Rectal smooth muscle tissue (tissue), 1 donor: ENCODE measurements around the gene PC.

Source experiments
- H3K27ac ChIP-seq: one replicate; pipeline ENCODE4 v1.7.0; 2013; ENCODE audit warnings: low read depth, low read length, inconsistent platforms
- H3K27me3 ChIP-seq: one replicate; pipeline ENCODE4 v1.7.0; 2013; ENCODE audit warnings: low read length; ENCODE audit not compliant: control insufficient read depth, insufficient read depth
- H3K36me3 ChIP-seq: one replicate; pipeline ENCODE4 v1.7.0; 2013; ENCODE audit warnings: low read length; ENCODE audit not compliant: control insufficient read depth, insufficient read depth
- H3K4me1 ChIP-seq: one replicate; pipeline ENCODE4 v1.7.0; 2013; ENCODE audit warnings: low read length; ENCODE audit not compliant: control insufficient read depth, insufficient read depth
- H3K4me3 ChIP-seq: one replicate; pipeline ENCODE4 v1.7.0; 2013; ENCODE audit warnings: low read length
- H3K9ac ChIP-seq: one replicate; pipeline ENCODE4 v1.7.0; 2013; ENCODE audit warnings: low read length

Gene PC

DNA sequence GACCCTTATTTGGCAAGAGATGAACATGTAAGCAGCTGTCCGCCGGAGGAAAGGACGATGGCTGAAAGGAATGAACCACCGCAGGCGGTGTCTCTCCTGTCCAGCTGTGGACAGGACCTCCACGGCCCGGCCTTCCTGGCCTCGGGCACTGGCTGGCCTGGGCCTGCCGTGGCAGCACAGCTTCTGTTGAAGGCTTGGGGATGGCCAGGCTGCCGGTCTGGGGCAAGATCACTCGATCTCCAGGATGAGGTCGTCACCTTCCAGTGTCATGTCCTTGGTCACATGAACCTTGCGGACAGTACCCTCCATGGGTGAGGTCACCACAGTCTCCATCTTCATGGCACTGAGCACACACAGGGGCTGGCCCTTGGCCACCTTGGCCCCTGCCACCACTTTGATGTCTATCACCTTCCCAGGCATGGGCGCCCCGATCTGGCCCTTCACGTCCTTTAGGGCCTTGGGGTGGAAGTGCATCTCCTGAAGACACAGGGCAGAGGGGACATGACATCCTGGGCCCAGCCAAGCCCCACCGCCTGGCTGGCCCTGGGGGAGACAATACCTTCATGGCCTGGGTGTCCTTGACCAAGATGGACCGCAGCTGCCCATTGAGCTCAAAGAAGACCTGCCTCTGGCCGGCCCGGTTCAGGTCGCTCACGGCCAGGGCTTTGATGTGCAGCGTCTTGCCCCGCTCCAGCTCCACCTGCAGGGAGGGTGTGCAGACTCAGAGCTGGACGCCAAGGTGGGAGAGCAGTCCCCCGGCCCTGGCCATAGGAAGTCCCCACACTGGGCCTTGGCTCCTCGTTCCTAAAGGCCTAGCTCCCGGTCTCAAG is 109.3 kb downstream of the PC start:
- Histone ChIP-seq H3K27ac (no peak overlapping the region), H3K27me3 (no peaks in the 10 kb centered on the region), H3K4me3 (no peak overlapping the region), H3K4me1 (peaks cover 8% of the 10 kb centered on the region), H3K9ac (no peak overlapping the region), H3K36me3 (peaks cover 19% of the 10 kb centered on the region)

DNA sequence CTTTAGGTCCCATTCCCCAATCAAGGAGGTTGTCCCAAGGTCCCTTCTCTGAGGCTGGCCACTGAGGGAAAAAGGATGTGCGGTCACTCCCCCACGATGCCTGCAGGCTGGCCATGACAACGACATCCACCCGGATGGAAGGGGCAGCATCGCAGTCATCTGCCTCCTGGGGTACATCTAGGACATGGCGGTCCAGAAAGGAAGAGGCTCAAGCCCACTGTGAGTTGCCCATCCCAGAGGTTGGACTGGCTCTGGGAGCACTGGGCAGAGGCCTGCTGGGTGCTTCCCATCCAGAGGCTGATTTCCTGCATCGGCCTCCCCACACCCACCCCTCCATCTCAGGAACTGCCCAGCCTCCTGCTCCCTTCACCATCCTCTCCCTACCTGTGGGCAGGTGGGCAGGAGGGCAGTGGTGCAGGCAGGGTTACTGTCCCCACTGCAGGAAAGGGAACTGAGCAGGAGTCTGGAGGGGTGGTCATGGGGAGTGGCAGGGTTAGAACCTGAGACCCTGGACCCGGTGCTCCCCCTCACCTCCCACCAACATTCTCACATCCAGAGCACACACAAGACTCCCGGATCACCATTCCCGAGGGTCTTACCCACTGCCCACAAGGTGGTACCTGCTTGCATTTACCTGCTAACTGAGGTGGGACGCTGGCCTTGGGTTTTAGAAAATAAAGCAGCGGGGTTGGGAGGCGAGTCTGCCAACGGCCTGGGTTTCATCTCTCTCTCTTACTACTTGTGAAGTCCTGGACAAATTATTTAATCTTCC is 110.5 kb downstream of the PC start:
- Histone ChIP-seq H3K27me3 (no peaks in the 10 kb centered on the region), H3K27ac (no peak overlapping the region), H3K36me3 (peaks cover 19% of the 10 kb centered on the region), H3K4me3 (no peak overlapping the region), H3K9ac (no peak overlapping the region), H3K4me1 (peaks cover 9% of the 10 kb centered on the region)

DNA sequence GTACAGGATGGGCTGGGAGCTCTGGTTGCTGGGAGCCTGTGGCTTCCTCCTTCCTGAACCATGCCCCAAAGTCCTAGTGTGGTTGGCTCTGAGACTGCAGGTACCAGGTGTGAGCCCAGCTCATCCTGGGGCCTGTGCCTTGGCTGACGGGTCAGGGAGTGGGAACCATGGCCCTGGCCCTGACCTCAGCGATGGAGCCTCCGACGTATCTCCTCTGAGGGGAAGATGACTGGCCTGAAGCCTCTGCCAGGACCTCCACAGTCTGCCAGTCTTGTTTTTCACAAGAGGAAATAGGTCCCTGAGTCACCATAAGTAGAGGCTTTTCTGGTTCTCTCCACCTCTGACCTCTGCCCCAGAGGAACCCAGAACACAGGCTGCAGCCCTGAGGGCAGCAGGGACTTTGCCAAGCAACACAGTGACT is 111.5 kb downstream of the PC start:
- no peak overlapping the region for H3K4me3 ChIP-seq
- H3K27ac ChIP-seq = no peak overlapping the region
- H3K9ac ChIP-seq = no peak overlapping the region
- H3K27me3 ChIP-seq = no peaks in the 10 kb centered on the region
- H3K36me3 ChIP-seq = peaks cover 19% of the 10 kb centered on the region
- H3K4me1 ChIP-seq = peaks cover 15% of the 10 kb centered on the region

DNA sequence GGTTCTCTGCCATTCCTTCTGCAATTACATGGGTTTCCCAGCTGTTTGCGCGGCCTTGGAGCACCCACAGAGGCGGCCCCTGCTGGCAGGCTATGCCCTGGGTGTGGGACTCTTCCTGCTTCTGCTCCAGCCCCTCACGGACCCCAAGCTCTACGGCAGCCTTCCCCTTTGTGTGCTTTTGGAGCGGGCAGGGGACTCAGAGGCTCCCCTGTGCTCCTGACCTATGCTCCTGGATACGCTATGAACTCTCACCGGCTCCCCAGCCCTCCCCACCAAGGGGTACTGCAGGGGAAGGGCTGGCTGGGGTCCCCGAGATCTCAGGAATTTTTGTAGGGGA is 112.3 kb downstream of the PC start:
- Histone ChIP-seq H3K36me3 (peaks cover 19% of the 10 kb centered on the region), H3K27ac (no peak overlapping the region), H3K9ac (no peak overlapping the region), H3K4me3 (no peak overlapping the region), H3K4me1 (peaks cover 15% of the 10 kb centered on the region), H3K27me3 (no peaks in the 10 kb centered on the region)

DNA sequence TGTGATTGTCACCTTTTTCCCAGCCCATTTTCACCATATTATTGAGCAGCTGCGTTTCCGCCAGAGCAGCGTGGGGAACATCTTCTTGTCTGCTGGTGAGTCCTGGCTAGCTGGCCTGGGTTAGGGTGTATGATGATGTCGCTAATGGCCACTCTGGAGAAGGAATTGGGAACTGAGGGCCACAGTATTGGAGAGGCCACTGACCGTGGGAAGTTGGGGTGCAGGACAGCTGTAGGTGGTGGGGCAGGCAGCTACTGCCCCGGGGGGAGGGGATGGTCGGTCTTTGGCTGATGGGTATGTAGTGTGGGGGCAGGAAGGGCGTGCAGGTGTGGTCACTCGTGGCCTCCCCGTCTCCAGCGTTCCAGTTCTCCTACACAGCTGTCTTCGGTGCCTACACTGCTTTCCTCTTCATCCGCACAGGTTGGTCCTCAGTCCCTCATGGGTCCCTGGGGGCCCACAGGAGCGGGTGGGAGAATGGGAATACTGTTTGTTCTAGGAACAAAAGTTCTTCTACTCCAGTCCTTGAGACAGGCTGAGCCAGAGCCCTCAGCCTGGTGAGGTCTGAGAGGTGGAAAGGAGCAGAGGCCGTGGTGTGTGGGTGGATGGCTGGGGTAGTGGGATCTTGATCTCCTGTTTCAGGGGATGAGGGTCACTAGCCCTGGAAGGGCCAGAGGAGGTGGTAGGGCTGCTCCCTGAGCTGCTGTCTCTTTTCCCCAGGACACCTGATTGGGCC is 112.9 kb downstream of the PC start:
- Histone ChIP-seq H3K36me3 (peaks cover 19% of the 10 kb centered on the region), H3K4me3 (no peak overlapping the region), H3K9ac (no peak overlapping the region), H3K4me1 (peaks cover 15% of the 10 kb centered on the region), H3K27me3 (no peaks in the 10 kb centered on the region), H3K27ac (no peak overlapping the region)

DNA sequence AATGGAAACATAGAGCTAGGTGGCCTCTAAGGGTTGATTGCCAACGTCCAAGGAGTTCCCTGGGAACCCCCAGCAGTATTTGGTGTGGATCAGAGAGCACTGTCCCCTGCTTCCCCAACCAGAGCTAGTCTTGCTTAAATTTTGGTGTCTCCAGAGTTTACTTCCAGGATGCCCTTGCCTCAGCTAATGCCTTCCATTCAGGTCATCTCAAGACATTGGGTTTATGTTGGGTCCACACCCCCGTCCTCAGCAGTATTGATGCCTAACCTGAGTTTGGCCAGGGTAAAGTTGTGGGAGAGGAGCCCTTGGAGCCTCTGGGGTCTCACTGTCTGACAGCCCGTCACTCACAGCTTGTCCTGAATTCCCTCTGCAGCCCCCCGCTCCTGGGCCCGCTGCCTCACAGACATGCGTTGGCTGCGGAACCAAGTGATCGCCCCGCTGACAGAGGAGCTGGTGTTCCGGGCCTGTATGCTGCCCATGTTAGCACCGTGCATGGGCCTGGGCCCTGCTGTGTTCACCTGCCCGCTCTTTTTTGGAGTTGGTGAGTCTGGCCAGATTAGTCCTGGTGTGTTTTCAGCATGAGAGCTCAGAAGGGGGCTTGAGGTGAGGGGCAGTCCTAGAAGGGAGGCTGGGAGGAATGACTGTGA is 113.6 kb downstream of the PC start:
- H3K27ac ChIP-seq = no peak overlapping the region
- peaks cover 22% of the 10 kb centered on the region for H3K36me3 ChIP-seq
- no peaks in the 10 kb centered on the region for H3K27me3 ChIP-seq
- H3K4me1 ChIP-seq = peaks cover 15% of the 10 kb centered on the region
- H3K9ac ChIP-seq = peak overlapping the region; percentile 88
- peak overlapping the region; percentile 96 for H3K4me3 ChIP-seq

DNA sequence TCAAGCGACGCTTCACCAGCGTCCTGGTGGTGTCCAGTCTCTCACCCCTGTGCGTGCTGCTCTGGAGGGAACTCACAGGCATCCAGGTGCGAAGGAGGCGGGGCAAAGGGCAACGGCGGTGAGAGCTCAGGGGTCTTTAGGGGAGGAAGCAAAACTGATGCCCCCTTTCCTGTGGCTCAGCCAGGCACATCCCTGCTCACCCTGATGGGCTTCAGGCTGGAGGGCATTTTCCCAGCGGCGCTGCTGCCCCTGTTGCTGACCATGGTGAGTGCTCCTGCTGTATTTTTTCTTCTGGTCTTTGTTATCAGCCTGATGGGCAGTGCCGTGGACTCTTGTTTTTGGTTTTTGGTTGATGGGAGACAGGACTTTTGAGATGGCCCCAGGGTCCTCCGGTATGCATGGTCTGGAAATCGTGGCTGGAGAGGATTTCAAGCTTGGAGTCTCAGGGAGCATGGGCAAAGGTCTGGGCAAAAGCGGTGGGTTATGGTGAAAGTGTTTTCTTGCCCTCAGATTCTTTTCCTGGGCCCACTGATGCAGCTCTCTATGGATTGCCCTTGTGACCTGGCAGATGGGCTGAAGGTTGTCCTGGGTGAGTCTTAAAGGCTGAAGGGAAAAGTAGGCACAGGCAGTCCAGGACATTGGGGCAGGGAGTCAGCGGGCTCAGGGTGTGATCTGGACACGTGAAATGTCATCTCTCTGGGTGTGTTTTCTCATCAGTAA is 114.2 kb downstream of the PC start:
- Histone ChIP-seq H3K27me3 (no peaks in the 10 kb centered on the region), H3K4me3 (peak overlapping the region; percentile 96), H3K9ac (peak overlapping the region; percentile 88), H3K36me3 (peaks cover 22% of the 10 kb centered on the region), H3K4me1 (peaks cover 15% of the 10 kb centered on the region), H3K27ac (peak overlapping the region; percentile 97)

DNA sequence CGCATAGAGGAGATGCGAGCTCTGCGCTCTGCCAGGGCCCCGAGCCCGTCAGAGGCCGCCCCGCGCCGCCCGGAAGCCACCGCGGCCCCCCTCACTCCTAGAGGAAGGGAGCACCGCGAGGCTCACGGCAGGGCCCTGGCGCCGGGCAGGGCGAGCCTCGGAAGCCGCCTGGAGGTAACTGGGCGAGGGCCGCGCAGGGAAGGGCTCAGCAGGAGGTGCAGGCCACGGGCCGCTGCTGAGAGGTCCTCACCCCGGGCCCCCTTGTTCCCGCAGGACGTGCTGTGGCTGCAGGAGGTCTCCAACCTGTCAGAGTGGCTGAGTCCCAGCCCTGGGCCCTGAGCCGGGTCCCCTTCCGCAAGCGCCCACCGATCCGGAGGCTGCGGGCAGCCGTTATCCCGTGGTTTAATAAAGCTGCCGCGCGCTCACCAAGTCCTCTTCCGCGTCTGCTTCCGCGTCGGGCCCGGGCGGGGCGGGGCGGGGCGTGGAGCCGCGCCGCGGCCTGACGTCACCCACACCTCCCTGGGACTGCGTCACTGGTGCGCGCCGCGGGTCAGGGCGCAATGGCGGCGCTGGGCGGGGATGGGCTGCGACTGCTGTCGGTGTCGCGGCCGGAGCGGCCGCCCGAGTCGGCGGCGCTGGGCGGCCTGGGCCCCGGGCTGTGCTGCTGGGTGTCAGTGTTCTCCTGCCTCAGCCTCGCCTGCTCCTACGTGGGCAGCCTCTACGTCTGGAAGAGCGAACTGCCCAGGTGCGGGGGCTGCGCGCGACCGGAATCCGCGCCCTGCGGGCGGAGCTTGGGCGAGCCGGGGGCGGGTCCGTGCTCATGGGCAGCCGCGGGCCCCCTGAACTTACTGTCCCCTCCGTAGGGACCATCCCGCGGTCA is 115.0 kb downstream of the PC start, which contains the start of gene RCE1:
RCE1 (plus strand) TSS at position 546 of the 880 bp plus-strand sequence; CDS start at position 561, 15 bp downstream.
- H3K36me3 ChIP-seq = peaks cover 22% of the 10 kb centered on the region
- peak within 1 kb of the TSS; percentile 97 for H3K9ac ChIP-seq
- peaks cover 15% of the 10 kb centered on the region for H3K4me1 ChIP-seq
- no peaks in the 10 kb centered on the region for H3K27me3 ChIP-seq
- H3K27ac ChIP-seq = peak within 1 kb of the TSS; percentile 97
- H3K4me3 ChIP-seq = peak within 1 kb of the TSS; percentile 96

DNA sequence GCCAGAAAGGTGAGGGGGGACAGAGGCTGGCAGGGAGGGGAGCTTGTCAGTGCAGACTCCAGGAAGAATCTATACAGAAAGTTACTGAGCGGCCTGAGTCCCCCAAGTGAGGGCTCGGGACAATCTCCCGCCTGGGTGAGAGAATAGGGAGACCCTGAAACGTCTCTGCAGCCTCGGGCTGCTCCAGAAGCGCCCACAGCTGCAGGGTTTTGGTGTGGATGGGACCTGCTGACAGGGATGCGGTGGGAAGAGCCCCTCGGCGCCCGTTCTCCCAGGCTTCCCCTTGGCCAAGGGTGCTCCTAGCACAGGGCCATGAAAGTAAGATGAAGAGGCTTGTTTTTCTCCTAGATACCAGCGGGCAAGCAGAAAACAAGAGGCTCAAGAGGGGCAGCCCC is 115.7 kb downstream of the PC start:
- H3K36me3 ChIP-seq = peaks cover 18% of the 10 kb centered on the region
- peak overlapping the region; percentile 97 for H3K9ac ChIP-seq
- H3K4me1 ChIP-seq = peaks cover 15% of the 10 kb centered on the region
- H3K27ac ChIP-seq = peak overlapping the region; percentile 97
- H3K4me3 ChIP-seq = peak overlapping the region; percentile 96
- H3K27me3 ChIP-seq = no peaks in the 10 kb centered on the region

DNA sequence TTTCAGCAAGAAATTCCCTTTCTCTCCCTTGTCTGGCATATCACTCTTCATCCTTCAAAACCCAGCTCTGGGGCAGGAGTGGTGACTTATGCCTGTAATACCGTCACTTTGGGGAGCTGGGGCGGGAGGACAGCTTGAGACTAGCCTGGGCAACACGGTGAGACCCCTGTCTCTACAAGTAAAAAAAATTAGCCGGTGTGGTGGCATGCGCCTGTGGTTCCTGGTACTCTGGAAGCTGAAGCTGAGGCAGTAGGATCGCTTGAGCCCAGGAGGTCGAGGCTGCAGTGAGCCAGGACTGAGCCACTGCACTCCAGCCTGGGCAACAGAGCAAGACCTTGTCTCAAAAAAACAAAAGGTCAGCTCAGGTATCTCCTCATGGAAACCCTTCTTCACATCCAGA is 116.3 kb downstream of the PC start:
- H3K4me1 ChIP-seq = peaks cover 15% of the 10 kb centered on the region
- no peak overlapping the region for H3K27ac ChIP-seq
- no peaks in the 10 kb centered on the region for H3K27me3 ChIP-seq
- H3K36me3 ChIP-seq = peaks cover 17% of the 10 kb centered on the region
- peak overlapping the region; percentile 96 for H3K4me3 ChIP-seq
- H3K9ac ChIP-seq = peak overlapping the region; percentile 97
